ENCODE data around the gene LYST. TPM values are rescaled to one million over a fixed set of nuclear protein-coding genes. Genes with fewer than 3 reads are reported as not detected.

Gene LYST
- polyA plus RNA-seq, 1 experiment = 6.5 TPM

Small RNA genes within 50 kb of the gene (small RNA-seq; reads per million reads assigned to genes)
- gene MIR1537 (ENCODE audit: insufficient read length, low read depth) = 71.8 reads per million, percentile 87 among the genes with 10 or more reads in this experiment
- gene RNU6-968P (ENCODE audit: insufficient read length, low read depth) = not detected

Other genes with a start within 250 kb of the LYST start
- gene GNG4, start 217.1 kb downstream of the LYST start, polyA plus RNA-seq (2011; rRNA removed) = 0.19 and 0.33 TPM in 2 replicates
- gene NID1, start 198.2 kb upstream of the LYST start, polyA plus RNA-seq (2011; rRNA removed) = 129 and 137 TPM in 2 replicates

All from AG04450 (cell line).